ENCODE data around the gene INSYN1.
A peak's percentile ranks its signal among the peaks of the same experiment; 100 is the strongest.
"Not testable (repeated sequence)": the region's sequence is repeated elsewhere in the genome, so short reads cannot be mapped to it uniquely, and the experiment has no call there.

INSYN1 gene

GRCh38 chr15:73710321-73710720 lies 42.8 kb downstream of the INSYN1 start:
- DNase-seq: no peak

- no peak for DNase-seq
Measured at GRCh38 chr15:73709686-73710085, 43.5 kb downstream of the INSYN1 start.

GRCh38 chr15:73709241-73709640 lies 43.9 kb downstream of the INSYN1 start:
- DNase-seq: no peak

- DNase-seq: no peak
Measured at GRCh38 chr15:73708691-73709090, 44.5 kb downstream of the INSYN1 start.

GRCh38 chr15:73704869-73705645 lies 48.1 kb downstream of the INSYN1 start:
- no peak for DNase-seq

- not testable (repeated sequence) for DNase-seq
Measured at GRCh38 chr15:73704142-73704868, 48.8 kb downstream of the INSYN1 start.

GRCh38 chr15:73703601-73704000 lies 49.5 kb downstream of the INSYN1 start:
- not testable (repeated sequence) for DNase-seq

GRCh38 chr15:73702311-73703239 lies 50.6 kb downstream of the INSYN1 start:
- not testable (repeated sequence) for DNase-seq

- peak; percentile 24 for DNase-seq
Measured at GRCh38 chr15:73700041-73700842, 52.9 kb downstream of the INSYN1 start.

GRCh38 chr15:73699249-73700040 lies 53.7 kb downstream of the INSYN1 start:
- DNase-seq: no peak

- peak; percentile 75 for DNase-seq
Measured at GRCh38 chr15:73697033-73697467, 56.1 kb downstream of the INSYN1 start.

- no peak for DNase-seq
Measured at GRCh38 chr15:73696641-73697001, 56.5 kb downstream of the INSYN1 start.

- DNase-seq: no peak
Measured at GRCh38 chr15:73695773-73696640, 57.1 kb downstream of the INSYN1 start.

- DNase-seq: no peak
Measured at GRCh38 chr15:73694419-73694818, 58.7 kb downstream of the INSYN1 start.

GRCh38 chr15:73691396-73691795 lies 61.8 kb downstream of the INSYN1 start:
- no peak for DNase-seq

- DNase-seq: no peak
Measured at GRCh38 chr15:73688455-73688854, 64.7 kb downstream of the INSYN1 start.

GRCh38 chr15:73687351-73687750 lies 65.8 kb downstream of the INSYN1 start:
- DNase-seq: no peak

- no peak for DNase-seq
Measured at GRCh38 chr15:73686781-73687256, 66.3 kb downstream of the INSYN1 start.

GRCh38 chr15:73685981-73686380 lies 67.2 kb downstream of the INSYN1 start:
- DNase-seq: no peak

Data from NCI-H446 treated with DMSO at 0.1 percent for 48 hours (cell line).